ENCODE results near the gene RNF114. TPM values are rescaled to one million over a fixed set of nuclear protein-coding genes. Genes with fewer than 3 reads are reported as not detected.
A peak's percentile ranks its signal among the peaks of the same experiment; 100 is the strongest.
"Not testable (repeated sequence)": the region's sequence is repeated elsewhere in the genome, so short reads cannot be mapped to it uniquely, and the experiment has no call there.

Gene RNF114, protein sequence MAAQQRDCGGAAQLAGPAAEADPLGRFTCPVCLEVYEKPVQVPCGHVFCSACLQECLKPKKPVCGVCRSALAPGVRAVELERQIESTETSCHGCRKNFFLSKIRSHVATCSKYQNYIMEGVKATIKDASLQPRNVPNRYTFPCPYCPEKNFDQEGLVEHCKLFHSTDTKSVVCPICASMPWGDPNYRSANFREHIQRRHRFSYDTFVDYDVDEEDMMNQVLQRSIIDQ
- total RNA-seq (2014; rRNA removed; shearing (Covaris generic)) = 133 and 179 TPM in 2 replicates

GRCh38 chr20:49936153-49937026 lies at the start of gene RNF114:
TSS of gene RNF114 (plus strand) at chr20:49936397. CDS start at chr20:49936413, 16 bp downstream.
- peak; percentile 78 for DNase-seq (ENCODE audit: low spot score)

DNA sequence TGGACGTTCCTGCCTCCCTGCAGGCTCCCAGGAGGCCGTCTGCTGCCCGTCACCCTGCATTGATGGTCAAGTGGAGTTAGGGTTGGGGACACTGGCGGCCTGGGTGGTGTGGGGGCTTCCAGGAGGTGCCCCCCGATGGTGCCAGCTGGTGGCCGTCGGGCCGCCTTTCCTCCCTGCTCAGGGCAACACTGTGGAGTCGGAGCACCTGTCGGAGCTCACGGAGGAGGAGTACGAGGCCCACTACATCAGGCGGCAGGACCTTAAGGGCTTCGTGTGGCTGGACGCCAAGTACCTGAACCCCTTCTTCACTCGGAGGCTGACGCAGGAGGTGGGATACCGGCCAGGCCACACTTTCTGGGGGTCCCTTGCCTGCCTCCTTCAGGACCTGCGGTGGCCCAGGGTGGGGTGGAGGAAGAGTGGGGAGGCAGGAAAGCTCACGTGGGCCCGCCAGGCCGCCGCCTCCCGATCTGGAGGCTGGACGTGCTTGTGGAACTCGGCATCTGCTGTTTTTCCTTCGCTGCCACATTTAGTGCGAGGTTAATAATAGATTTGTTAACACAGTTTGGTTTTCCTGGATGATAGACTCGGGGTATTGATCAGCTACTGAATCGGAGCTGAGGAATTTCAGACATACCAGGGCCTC lies 49.5 kb upstream of the RNF114 start:
- DNase-seq (ENCODE audit: low spot score) = no peak

- peak; percentile 69 for DNase-seq (ENCODE audit: low spot score)
Measured at GRCh38 chr20:49887251-49888211, 48.7 kb upstream of the RNF114 start.

GRCh38 chr20:49888212-49889000 lies 47.8 kb upstream of the RNF114 start:
- DNase-seq (ENCODE audit: low spot score) = peak; percentile 97

DNA sequence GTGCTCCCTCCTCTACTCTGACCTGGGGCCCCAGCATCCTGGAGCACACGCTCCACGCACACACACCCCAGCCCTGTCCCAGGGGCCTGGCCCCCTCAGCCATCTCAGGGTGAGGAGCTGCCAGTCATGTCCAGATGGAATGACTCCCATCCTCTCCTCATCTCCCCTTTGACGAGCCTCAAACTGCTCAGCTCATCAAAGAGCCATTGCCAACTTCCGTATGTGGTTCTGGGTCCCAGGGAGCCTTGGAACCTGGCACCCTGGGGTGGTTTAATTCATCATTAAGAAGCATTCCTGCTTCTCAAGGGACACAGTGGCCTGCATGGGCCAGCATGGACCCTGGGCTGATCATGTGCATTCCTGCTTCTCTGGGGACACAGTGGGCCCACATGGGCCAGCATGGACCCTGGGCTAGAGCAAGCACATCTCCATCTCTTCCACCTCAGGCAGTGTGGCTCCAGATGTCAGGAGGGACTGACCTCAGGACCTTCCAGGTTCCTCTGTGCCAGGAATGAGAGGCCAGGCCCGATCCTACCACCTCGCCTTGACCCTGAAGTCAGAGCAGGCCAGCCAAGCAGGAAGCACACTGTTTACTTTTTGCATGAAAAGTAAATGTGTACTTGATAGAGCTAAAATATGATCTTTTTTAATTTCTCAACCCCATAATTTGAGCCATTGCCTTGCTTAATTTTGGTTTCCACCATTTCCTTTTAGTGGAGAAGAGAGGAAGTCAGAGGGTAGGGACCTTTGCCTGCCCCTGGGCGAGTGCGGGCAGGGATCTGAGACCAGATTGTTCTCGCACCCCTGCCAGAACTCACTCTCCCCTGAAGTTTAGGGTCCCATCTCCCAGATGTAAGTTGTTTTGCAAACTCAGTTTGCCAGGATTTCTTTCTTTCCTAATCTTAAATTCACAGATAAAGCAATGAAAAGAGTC lies 46.9 kb upstream of the RNF114 start:
- DNase-seq (ENCODE audit: low spot score) = no peak

GRCh38 chr20:49889935-49890333 lies 46.3 kb upstream of the RNF114 start:
- no peak for DNase-seq (ENCODE audit: low spot score)

DNA sequence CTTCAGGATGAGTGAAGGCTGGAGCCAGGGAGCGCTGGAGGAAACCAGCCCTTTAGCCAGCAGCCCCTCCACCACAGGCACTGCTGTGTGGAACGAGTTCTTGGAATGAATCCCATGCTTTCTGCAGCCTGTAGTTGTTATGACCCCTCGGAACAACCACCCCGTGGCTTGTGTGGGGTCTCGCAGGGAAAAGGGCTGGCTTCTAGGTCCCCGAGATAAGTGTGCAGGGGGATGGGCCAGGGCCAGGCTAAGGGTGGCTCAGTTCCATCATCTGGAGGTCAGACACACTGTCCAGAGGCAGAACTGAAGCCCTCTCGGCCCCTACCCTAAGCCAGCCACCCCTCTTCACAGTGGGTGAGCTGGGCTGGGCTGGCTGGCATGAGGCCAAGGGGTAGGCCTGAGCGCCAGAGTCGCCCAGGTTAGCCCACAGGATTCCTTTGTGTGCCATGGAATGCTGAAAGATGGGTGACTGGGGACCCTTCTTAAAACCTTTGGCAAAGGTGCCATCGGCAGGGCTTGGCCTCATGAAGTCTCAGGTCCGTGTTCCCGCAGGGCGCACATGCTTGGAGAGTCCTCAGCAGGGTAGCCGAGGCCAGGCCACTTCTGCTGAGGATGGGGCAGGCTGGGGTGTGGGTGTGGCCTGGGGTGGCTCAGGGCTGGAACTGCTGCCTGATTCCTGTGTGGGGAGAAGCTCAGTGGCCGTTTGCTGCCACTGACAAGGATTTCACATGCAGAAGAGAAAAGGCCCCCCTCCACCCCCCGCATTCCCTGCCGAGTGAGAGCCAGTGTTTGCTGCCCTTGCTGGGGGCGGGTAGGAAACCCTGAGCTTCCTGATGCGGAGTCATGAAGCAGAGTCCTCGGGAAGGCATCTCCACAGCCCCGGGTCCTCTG lies 45.5 kb upstream of the RNF114 start:
- DNase-seq (ENCODE audit: low spot score) = no peak

GRCh38 chr20:49891476-49892110 lies 44.6 kb upstream of the RNF114 start:
- DNase-seq (ENCODE audit: low spot score) = no peak

GRCh38 chr20:49892260-49892659 lies 43.9 kb upstream of the RNF114 start:
- no peak for DNase-seq (ENCODE audit: low spot score)

DNA sequence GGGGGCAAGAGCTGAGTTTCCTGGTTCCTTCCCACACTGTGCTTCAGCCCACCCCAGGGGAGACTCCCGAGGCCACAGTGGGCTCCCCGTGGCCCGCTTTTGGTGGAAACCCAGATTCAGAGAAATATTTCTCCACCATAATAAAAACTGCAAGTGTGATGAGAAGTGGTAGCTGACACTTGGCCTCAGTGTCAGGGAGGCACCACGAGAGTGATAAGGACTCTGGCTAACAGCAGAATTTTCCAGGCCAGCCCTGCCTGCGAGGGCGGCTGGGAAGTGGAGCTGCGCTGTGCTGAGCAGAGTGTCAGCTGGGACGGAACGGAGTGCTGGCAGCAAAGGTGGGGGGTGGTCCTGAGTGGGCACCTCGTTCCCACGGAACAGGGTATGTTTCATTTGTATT lies 43.4 kb upstream of the RNF114 start:
- DNase-seq (ENCODE audit: low spot score) = no peak

GRCh38 chr20:49893242-49894072 lies 42.7 kb upstream of the RNF114 start:
- DNase-seq (ENCODE audit: low spot score) = no peak

DNA sequence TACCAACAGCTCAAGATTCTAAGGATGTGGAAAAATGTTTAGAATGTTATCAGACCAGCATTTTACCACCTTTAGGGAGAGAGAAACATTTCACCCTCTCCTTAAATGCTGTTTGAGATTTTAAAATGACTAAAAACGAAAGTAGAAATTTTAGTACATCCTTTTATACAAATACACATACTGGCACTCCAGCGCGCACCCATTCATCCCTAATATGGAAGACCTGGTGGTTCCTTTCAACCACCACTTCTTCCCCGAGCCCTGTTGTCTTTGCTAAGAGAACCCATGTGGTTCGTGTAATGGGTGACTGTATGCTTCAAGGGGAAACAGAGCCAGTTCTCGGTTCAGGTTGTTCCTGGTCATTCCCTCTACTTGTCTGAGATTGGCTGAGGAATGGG lies 42.1 kb upstream of the RNF114 start:
- DNase-seq (ENCODE audit: low spot score) = no peak

- DNase-seq (ENCODE audit: low spot score) = not testable (repeated sequence)
Measured at GRCh38 chr20:49895474-49896093, 40.6 kb upstream of the RNF114 start.

DNA sequence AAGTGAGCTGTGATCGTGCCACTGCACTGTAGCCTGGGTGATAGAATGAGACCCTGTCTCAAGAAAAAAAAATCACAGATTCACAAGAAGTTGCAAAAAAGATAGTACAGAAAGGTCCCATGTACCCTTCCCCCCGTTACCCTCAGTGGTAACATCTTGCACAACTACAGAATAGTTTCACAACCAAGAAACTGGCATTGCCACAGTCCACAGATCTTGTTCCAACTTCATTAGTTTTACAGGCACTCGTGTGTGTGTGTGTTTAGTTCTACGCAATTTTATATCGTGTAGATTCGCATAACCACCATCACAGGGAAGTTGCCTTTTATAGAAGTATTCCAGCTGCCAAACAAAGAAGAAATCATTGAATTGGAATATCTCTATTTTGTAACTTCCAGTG lies 40.0 kb upstream of the RNF114 start:
- DNase-seq (ENCODE audit: low spot score) = no peak

DNA sequence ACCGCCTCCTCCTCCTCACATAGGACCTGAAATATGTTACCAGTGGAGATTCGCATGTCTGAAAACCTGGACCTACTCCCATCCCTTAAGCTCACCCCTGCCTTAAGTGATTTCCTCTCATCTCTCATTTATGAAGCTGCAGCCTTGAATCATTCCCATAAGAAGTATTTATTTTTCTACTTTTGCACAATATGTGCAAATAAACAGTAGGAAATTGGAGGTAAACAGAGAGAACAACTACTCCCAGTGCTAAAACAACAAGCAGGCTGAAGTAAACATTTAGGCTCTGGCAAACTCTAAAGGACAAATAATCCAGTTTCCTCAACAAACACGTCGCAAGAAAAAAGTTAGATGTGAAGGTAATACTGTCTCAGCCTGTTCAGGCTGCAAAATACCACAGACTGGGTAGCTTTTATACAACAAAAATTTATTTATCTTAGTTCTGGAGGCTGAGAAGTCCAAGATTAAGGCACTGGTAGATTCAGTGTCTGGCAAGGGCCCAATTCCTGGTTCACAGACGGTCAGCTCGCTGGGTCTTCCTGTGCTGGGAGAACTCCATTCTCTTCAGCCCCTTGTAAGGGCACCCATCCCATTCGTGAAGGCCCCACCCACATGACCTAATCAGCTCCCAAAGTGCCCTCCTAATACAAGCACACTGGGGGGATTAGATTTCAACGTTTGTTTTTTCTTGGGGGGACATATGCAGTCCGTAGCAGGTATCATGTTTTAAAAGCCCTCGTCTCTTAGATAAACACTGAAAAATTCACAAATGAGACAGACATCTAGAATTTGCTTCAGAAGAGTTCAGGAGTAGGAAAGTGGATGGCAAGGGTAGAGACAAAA lies 36.4 kb upstream of the RNF114 start:
- DNase-seq (ENCODE audit: low spot score) = no peak

DNA sequence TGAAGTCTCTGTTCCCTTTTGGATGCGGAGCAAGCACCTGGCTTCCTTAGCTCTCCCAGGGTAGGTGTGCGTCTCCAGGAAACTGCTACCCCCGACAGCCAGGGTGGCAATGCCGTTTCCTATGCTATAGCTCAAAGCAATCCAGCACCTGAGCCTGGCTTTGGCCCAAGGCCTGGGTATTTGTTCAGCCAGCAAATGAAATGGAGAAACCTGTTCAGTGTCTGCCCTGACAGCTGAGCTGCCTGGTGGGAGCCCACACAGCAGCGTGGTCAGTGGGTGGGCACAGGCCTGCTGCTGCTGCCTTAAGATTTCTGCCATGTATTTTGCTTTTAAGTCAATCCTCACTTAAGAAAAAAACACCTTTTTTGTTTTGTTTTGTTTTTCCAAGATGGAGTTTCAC lies 34.6 kb upstream of the RNF114 start:
- no peak for DNase-seq (ENCODE audit: low spot score)
